Stimulated activated naive CD4-positive, alpha-beta T cell (primary cell): Measurements from ENCODE around the gene FLNC.
A peak's percentile ranks its signal among the peaks of the same experiment; 100 is the strongest.

ENCODE experiments used
- DNase-seq, 6 experiments: peaks; one replicate each; lab custom pipeline; 2025; lab: John Stamatoyannopoulos, UW

Gene FLNC

GRCh38 chr7:128879939-128880746 is 49.9 kb downstream of the FLNC start:
- DNase-seq, result no peak

- DNase-seq, result no peak
These were observed 50.7 kb downstream of the FLNC start for GRCh38 chr7:128880791-128881457.

DNA sequence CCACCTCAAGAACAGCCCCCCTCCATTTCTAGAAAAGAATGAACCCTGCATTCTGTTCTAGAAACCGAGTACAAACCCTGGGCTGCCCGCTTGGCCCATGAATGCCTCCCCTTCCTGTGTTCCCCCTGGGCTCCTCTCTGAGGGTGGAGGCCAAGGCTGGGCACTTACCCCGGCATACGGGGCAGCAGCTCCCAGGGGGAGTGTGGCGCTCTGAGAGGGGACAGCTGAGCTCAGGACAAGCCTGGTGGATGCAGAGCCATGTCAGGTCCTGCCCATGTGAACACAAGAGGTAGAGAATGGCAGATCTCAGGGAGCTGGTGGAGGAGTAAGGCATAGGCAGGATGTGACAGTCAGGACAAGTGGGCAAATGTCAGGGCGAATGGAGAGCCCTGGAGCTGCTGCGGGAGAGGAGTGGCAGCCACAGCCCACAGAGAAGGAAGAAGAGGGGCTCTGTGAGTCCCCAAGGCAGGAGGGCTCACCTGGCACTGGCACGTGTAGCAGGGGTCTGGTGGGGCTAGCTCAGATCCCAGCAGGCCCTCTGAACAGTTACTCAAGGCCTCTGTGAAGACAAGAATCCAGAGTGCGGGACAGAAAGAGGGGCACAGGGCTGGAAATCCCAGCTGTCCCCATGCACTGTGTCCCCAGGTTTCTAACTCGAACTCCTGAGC is 51.4 kb downstream of the FLNC start:
- no peak for DNase-seq

DNA sequence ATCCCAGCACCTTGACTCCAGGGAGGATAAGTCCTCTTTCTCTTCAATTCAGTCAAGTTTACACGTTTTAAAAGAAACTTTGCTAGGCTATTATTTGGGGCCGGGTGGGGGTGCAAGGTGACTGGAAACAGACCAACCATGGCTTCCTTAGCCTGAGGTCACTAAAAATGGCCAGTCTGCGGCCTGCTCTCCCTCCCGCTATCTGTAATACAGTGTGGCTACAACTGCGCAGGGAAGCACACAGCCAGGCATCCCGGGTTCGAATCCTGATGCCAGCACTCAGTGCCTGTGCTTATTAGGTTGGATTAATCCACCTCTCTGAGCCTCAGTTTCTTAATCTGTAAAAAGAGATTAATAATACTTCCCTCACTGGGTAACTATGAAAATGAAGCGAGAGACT is 51.9 kb downstream of the FLNC start:
- no peak for DNase-seq

- DNase-seq, result peak; percentile 50 to 89 (median 79)
These were observed 53.6 kb downstream of the FLNC start for GRCh38 chr7:128883622-128884448.

DNA sequence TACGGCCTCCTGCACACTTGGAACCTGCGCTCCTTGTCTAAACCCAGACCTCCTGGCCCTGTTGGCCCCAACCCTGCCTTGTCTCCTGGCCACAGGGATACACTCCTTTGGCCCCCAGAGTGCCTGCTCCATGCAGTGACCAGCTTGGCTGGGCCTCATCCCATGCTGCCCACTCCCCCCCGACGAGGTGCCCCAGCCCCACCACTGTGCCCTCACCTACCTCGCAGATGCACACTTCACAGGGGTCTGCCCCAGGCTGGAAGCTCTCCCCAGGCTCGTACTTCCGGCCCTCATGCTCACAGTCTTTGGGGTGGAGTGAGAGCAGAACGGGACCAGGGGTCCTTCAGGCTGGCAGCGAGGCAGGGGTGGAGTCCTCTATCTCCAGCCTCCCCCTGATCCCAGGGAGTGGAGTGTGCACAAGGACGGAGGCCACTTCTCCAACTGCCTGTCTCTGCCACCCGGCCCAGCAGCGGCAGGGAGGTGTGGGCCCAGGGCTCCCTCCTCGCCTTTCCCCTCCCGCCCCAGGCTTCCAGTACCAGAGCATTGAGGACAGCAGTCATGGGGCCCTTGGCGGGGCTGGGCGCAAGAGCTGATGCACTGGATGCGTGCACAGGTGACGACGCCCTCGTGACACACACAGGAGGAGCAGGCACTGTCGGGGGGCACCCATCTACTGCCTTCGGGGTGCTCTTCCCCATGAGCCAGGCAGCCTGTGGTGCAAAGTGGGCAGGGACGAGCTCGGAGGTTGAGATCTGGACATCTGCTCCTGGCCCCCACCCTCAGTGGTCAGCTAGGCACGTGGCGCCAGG is 54.6 kb downstream of the FLNC start:
- no peak for DNase-seq

DNA sequence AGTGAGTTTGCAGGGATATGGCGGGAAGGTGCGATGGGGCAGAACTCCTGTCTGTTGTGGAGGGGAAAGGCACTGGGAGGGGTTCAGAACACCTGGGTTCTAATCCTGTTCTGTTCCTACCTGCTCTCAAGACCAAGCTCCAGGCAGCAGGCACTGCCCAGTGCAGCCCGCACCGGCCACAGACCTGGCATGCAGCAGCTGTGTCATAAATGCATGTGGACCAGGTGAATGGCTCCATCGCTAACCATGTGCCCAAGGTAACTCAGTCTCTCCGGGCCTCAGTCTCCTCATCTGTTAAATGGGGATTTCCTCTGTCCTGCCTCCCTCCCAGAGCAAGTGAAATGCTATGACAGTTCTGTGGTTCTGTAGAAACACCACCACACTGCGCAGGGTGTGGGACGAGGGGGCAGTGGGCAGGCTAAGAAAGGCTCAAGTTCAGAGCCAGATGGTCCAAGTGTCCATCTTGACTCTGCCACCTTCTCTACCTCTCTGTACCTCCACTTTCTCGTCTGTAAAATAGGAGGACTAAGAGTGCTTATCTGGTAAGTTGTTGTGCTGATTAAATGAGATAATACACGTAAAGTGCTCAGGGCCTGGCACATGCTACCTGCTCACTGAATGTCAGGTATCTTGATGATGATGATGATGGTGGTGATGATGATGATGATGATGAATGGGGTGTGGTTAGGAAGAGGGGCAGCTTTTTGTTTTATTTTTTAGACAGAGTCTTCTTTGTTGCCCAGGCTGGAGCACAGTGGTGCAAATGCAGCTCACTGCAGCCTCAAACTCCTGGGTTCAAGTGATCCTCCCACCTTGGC is 55.4 kb downstream of the FLNC start:
- DNase-seq, result no peak

- DNase-seq, result no peak
These were observed 56.4 kb downstream of the FLNC start for GRCh38 chr7:128886391-128887168.

DNA sequence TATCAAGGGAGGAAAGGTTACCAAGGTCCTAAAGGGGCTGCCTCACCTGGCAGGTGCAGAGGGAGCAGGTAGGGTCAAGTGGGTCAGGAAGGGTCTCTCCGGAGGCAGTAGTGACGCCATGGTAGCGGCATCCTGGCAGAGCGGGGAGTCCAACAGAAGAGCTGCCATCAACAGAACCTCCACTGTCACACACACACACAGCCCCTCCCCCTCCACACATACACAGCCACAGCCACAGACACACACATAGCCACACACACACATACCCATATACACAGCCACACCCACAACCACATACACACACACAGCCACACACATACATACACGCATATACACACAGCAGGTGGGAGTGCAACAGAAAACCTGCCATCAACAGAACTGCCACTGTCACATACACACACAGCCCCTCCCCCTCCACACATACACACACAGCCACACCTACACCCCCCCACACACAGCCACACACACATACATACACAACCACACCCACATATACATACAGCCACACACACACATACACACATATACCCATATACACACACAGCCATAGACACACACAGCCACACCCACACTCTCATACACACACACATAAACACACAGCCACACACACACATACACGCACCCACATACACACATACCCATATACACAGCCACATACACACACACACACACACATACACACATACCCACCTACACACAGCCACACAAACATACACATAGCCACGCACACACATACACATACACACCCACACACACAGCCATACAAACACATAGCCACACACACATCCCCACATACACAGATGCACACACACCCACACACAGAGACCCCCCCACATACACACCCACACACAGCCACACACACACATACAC is 57.2 kb downstream of the FLNC start:
- DNase-seq, result no peak

DNA sequence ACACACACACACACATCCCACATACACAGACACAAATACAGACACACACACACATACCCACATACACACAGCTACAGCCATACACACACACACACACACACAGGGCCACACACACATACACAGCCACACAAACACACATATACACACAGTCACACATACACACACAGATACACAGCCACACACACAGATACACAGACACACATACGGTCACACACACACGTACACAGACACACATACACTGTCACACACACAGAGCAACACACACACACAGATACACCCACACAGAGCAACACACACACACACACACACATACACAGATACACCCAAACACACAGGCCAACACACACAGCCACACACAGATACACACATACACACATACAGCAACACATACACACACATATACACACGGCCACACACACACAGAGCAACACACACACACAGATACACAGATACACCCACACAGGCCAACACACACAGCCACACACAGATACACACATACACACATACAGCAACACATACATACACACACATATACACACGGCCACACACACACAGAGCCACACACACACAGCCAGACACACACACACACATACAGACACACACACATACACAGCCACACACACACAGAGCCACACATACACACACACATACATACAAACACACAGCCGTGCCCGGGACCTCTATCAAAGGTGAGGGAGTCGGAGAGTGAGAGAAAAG is 58.0 kb downstream of the FLNC start:
- no peak for DNase-seq

DNA sequence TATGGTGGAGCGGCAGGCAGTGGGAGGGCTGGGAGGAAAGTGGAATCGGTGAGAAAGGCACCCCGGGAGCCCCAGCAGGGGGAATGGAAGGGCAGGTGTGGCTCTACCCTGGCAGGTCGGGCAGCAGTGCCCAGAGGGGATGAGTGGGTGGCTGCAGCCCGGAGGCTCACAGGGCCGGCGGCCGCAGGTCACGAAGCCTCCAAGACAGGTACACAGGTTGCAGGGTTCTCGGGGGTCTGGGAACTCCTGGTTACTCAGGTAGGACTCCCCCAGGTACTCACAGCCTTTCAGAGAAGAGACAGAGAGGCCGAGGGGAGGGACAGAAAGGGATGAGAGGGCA is 58.5 kb downstream of the FLNC start:
- DNase-seq, result no peak

DNA sequence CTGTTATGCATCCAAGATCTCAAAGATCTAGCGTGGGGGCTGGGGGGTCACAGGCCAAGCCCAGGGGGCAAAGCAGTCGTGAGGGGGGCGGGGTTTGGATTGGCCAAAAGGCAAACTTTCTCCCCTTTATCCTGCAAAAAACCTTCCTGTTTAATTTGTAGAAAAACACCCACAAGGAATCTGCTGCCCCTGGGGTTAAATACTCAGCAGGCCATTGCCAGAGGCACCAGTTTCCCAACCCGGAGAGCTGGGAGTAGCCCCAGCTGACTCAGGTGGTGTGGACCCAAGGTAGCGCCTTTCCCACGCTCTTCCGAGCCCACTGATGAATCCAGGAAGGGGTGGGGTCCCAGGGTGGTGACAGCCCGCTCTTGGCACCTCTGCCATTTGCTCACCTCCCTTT is 58.9 kb downstream of the FLNC start:
- DNase-seq, result no peak

DNA sequence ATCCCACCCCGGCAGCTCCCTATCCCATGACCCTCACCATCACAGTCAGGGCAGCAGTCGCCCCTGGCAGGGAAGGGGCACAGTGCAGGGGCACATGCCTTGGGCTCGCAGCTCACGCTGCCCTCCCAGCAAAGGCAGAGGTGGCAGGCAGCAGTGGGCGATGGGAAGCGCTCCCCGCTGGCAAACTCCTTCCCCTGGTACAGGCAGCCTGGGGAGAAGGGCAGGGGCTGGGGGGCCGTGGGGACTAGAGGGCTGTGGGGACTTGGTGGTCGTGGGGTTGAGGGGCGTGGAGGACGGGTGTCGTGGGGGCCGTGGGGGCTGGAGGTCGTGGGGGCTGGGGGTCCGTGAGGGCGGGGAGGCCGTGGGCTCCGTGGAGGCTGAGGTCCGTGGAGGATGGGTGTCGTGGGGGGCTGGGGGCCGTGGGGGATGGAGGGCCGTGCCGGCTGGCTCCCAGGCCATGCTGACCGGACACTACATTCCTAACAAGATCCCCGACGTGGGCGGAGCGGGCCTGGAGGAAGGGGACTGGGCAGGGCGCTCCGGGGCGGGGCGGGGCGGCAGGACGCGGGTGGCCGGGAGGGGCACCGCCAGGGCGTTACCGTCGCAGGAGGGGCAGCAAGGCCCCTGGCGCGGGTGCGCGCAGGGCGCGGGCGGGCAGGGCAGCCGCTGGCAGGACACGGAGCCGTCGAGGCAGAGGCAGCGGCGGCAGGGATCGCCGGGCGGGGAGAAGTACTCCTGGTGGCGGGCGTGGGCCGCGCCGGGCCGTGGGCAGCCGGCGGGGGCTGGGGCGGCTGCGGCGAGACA is 60.3 kb downstream of the FLNC start:
- DNase-seq, result no peak

DNA sequence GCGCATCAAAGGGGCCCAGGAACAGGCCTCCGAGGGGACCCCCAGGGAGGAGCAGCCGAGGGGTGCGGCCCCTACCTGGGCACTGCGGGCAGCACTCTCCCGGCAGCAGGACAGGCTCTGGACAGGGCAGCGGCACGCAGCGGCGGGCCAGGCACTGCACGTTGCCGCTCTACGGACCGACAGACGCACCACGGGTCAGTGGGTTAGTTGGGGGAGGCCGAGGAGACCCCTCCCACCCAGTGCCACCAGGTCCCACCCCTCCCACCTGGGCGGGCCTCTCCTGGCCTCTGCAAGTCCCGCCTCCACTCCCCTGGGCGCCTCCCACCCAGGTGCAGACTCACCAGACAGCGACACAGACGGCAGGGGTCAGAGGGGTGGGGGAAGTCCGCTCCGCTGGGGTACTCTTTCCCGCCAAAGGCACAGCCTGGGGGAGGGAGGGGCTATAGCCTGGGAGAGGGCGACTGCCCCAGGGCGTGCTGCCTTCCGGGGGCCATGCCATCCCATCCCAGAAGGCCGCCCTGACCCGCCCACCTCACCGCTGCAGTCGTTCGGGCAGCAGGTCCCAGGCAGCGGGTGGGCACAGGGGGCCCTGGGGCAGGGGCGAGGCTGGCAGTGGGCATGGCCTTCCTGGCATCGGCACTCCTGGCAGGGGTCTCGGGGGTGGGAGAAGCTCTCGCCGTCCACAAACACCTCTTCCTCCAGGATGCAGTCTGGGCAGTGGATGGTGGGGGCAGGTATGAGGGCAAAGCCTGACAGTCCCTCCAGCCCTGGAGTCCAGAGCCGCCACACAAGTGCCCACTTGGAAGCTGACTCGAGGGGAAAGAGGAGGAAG is 61.1 kb downstream of the FLNC start:
- DNase-seq, result peak in 1 of 6 experiments; percentile 8

- DNase-seq, result no peak
These were observed 61.7 kb downstream of the FLNC start for GRCh38 chr7:128891942-128892269.

- no peak for DNase-seq
These were observed 62.5 kb downstream of the FLNC start for GRCh38 chr7:128892521-128893250.
